Duodenal mucosa (tissue), 2 donors: ENCODE measurements around the gene PRKAB2.
"Not testable (repeated sequence)": the region's sequence is repeated elsewhere in the genome, so short reads cannot be mapped to it uniquely, and the experiment has no call there.

Experiments
- H3K27ac ChIP-seq: one replicate; pipeline ENCODE4 v1.7.0; 2013; ENCODE audit warnings: low read depth, low read length
- H3K27me3 ChIP-seq, 2 donors: one replicate each; pipeline ENCODE4 v1.7.0; 2013; ENCODE audit warnings: low read length in 2 of 2, control low read depth in 1 of 2; ENCODE audit not compliant: insufficient read depth in 2 of 2, control insufficient read depth in 1 of 2
- H3K36me3 ChIP-seq, 2 donors: one replicate each; pipeline ENCODE4 v1.7.0; 2013; ENCODE audit warnings: low read length in 2 of 2, control low read depth in 1 of 2; ENCODE audit not compliant: insufficient read depth in 2 of 2, control insufficient read depth in 1 of 2
- H3K4me1 ChIP-seq, 2 donors: one replicate each; pipeline ENCODE4 v1.7.0; 2013; ENCODE audit warnings: low read length in 2 of 2, control low read depth in 1 of 2; ENCODE audit not compliant: insufficient read depth in 2 of 2, control insufficient read depth in 1 of 2
- H3K4me3 ChIP-seq, 2 donors: one replicate each; pipeline ENCODE4 v1.7.0; 2013; ENCODE audit warnings: low read length in 2 of 2, low read depth in 1 of 2
- H3K9ac ChIP-seq, 2 donors: one replicate each; pipeline ENCODE4 v1.7.0; 2013; ENCODE audit warnings: low read length in 2 of 2, low read depth in 1 of 2
- H3K9me3 ChIP-seq, 2 donors: one replicate each; pipeline ENCODE4 v1.7.0; 2013; ENCODE audit warnings: low read length in 2 of 2, control low read depth in 1 of 2; ENCODE audit not compliant: control insufficient read depth in 1 of 2

PRKAB2 gene

DNA sequence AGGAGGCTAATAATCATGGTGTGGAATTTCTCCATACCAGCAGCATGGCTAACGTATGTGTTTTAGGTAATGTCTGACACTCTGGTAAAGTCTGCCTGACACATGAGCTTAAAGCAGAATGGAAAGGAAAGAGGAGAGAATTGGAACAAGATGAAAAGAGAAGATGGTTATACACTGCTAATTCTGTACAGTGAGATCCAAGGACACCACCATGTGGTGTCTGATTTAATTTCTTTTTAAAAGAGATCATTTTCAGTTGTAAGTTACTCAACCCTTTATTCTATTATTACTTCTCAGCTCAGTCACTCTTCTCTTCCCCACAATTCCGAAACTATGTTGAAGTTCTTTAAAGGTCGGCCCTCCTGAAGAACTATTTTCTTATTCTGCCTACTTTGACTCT, 15.6 kb downstream of the PRKAB2 start:
- H3K9me3 ChIP-seq, result no peaks in the 10 kb centered on the region
- no peaks in the 10 kb centered on the region for H3K27me3 ChIP-seq
- no peak overlapping the region for H3K9ac ChIP-seq
- peaks cover 43 to 64% of the 10 kb centered on the region in 2 donors for H3K36me3 ChIP-seq
- H3K27ac ChIP-seq, result no peak overlapping the region
- H3K4me3 ChIP-seq, result no peak overlapping the region
- H3K4me1 ChIP-seq, result no peaks in the 10 kb centered on the region

GRCh38 chr1:147152772-147153171, 19.5 kb downstream of the PRKAB2 start:
- Histone ChIP-seq H3K27me3 (no peaks in the 10 kb centered on the region), H3K4me1 (no peaks in the 10 kb centered on the region), H3K36me3 (peaks cover 13 to 26% of the 10 kb centered on the region in 2 donors), H3K9me3 (no peaks in the 10 kb centered on the region), H3K9ac (no peak overlapping the region), H3K27ac (no peak overlapping the region), H3K4me3 (no peak overlapping the region)

DNA sequence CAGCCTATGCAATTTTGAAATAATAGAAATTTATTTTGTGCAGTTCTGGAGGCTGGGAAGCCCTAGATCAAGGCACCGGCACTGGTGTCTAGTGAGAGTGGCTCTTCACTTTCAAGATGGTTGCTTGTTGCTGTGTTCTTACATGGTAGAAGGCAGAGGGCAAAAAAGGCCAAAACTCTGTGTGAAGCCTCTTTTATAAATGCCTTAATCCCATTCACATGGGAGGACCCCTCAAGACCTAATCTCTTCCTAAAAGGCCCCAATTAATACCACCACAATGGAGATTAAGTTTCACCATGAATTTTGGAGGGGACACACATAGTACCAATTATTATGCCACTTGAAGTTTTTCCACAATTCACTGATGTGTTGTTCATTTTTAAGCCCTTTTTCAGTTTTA, 21.0 kb downstream of the PRKAB2 start:
- H3K4me3 ChIP-seq, result no peak overlapping the region
- no peaks in the 10 kb centered on the region for H3K4me1 ChIP-seq
- no peak overlapping the region for H3K27ac ChIP-seq
- no peaks in the 10 kb centered on the region for H3K27me3 ChIP-seq
- no peaks in the 10 kb centered on the region for H3K9me3 ChIP-seq
- peaks cover 6 to 20% of the 10 kb centered on the region in 2 donors for H3K36me3 ChIP-seq
- H3K9ac ChIP-seq, result no peak overlapping the region

- H3K4me3 ChIP-seq, result no peak overlapping the region
- H3K4me1 ChIP-seq, result no peaks in the 10 kb centered on the region
- no peaks in the 10 kb centered on the region for H3K36me3 ChIP-seq
- H3K9ac ChIP-seq, result no peak overlapping the region
- H3K9me3 ChIP-seq, result no peaks in the 10 kb centered on the region
- no peak overlapping the region for H3K27ac ChIP-seq
- no peaks in the 10 kb centered on the region for H3K27me3 ChIP-seq
These were observed 29.4 kb downstream of the PRKAB2 start for GRCh38 chr1:147142886-147143285.

DNA sequence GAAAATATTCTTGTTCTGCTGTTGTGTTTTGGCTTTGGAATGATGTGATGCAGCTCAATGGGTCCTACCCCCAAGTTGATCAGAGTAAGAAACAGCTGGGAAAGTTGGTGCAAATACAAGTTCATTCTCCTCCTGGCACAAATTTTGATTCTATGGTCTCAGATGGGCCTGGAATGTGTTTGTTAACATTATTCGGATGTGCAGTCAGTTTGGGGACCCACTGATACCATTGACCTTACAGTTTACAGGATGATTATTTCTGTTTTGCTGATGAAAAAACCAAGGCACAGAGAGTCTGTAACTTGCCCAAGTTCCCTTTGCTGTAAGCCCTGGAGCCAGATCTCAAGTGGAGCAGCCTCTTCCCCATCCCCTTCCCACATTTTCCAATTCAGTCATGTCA, 41.5 kb downstream of the PRKAB2 start:
- H3K9me3 ChIP-seq, H3K27me3 ChIP-seq, H3K27ac ChIP-seq, H3K4me1 ChIP-seq, H3K36me3 ChIP-seq, H3K4me3 ChIP-seq, H3K9ac ChIP-seq: not testable (repeated sequence)

DNA sequence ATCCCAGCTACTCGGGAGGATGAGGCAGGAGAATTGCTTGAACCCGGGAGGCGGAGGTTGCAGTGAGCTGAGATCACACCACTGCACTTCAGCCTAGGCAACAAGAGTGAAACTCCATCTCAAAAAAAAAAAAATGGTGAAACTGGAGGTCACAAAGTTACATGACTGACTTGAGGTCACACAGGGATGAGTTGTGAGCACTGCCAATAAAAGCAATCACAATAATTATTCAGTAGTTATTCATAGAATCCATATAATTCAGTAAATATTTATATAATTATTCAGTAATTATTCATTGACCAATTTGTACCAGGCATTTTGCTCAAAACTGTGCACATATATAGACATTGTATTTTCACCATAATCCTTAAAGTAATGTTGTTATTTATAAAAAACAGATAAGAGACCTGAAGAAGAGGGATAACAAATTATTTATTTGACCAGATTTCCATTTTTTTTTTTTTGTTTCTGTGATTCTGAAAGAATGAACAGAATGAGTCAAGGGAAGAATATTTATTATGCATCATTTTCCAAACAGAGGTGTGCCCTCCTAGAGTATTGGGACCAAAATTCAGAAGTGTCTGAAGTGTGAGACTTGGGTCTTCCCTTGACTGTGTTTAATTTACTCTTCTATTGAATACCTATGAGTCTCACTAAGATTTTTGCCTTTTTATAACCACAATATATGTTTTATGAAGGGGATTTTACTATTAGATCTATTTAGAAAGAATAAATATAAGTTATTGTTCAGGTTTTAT, 43.0 kb downstream of the PRKAB2 start:
- H3K4me1 ChIP-seq, result no peaks in the 10 kb centered on the region
- H3K9ac ChIP-seq, result no peak overlapping the region
- no peak overlapping the region for H3K27ac ChIP-seq
- no peaks in the 10 kb centered on the region for H3K36me3 ChIP-seq
- no peaks in the 10 kb centered on the region for H3K27me3 ChIP-seq
- no peaks in the 10 kb centered on the region for H3K9me3 ChIP-seq
- H3K4me3 ChIP-seq, result no peak overlapping the region

GRCh38 chr1:147124266-147124665, 48.0 kb downstream of the PRKAB2 start:
- Histone ChIP-seq H3K27me3 (no peaks in the 10 kb centered on the region), H3K4me3 (no peak overlapping the region), H3K4me1 (no peaks in the 10 kb centered on the region), H3K9me3 (no peaks in the 10 kb centered on the region), H3K27ac (no peak overlapping the region), H3K36me3 (no peaks in the 10 kb centered on the region), H3K9ac (no peak overlapping the region)

DNA sequence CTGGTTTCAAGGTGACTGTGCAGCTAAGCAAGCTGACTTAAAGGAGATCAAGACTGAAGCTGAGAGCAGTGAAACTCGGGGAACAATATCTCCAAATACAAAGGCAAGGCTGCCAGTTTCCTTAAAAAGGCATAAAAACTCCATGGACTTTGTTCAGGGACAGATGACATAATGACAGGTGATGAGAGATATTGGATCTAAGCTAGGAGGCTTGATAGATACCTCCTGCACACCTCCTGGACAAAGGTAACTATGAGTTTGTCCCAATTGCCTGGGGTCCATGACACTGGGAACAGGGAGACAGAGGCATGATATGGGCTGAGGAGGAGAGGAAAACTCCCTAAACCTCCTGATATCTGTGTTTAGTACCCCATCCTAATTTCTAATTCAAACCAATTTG, 55.2 kb downstream of the PRKAB2 start:
- H3K27ac ChIP-seq, result no peak overlapping the region
- H3K27me3 ChIP-seq, result peaks cover 0 to 4% of the 10 kb centered on the region in 2 donors
- no peak overlapping the region for H3K4me3 ChIP-seq
- H3K9ac ChIP-seq, result no peak overlapping the region
- H3K36me3 ChIP-seq, result no peaks in the 10 kb centered on the region
- no peaks in the 10 kb centered on the region for H3K9me3 ChIP-seq
- H3K4me1 ChIP-seq, result no peaks in the 10 kb centered on the region

DNA sequence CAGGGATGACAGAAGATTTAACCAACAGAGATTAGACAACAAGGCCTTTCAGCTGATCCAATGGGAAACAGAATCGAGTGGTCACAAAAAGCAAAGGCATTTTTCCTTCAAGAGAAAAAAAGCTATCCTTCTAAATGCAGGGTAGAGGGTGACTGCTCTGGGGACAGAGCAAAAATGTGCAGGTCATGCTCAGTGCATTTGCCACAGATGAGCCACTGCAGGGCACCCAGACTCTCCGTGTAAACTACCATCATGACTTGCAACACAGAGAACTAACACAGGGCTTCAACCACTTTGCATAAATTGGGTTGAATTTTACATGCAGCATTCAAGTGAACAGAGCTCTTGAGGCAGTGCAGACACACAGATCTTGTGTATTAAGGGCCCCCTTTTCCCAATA, 56.8 kb downstream of the PRKAB2 start:
- H3K36me3 ChIP-seq, result no peaks in the 10 kb centered on the region
- H3K9ac ChIP-seq, result no peak overlapping the region
- H3K27ac ChIP-seq, result no peak overlapping the region
- H3K4me1 ChIP-seq, result no peaks in the 10 kb centered on the region
- peaks cover 0 to 4% of the 10 kb centered on the region in 2 donors for H3K27me3 ChIP-seq
- no peaks in the 10 kb centered on the region for H3K9me3 ChIP-seq
- no peak overlapping the region for H3K4me3 ChIP-seq

DNA sequence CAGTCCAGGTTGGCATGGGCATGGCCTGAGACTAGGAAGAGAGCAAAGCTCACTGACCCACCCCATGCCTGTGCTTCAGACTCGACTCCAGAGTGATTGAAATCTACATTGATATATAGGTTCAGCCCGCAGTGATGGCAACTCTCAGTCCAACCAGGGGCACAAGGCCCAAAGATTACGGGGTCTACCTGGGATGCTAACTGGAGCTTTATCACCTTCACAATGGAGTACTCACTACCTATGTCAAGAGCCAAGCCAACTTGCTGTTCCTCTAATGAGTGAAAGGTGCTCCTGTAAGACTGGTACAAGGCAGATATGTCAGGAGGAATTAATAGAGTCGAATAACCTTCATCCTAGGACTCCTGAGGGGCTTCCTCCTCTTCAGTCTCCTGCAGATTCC, 57.2 kb downstream of the PRKAB2 start:
- not testable (repeated sequence) for H3K4me1 ChIP-seq, H3K27me3 ChIP-seq, H3K27ac ChIP-seq

DNA sequence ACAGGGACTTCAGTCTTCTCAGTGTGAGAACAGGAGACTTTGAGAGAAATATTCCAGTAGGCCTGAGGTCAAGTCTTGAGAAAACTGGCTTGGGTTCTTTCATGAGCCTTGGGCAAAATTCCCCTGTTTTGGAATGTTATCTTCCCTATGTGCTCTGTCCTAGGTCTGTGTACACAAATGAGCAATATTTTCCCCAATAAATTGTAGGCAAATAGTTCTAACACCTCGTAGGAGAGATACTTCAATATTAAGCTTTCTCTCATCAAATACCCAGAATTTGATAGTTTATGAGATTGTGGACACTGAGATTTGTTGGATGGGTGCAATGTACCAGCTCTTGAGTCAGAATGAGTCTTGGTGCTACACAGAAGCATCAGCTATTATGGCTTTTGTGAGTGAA, 57.9 kb downstream of the PRKAB2 start:
- not testable (repeated sequence) for H3K4me3 ChIP-seq, H3K9me3 ChIP-seq, H3K4me1 ChIP-seq, H3K27ac ChIP-seq, H3K36me3 ChIP-seq, H3K27me3 ChIP-seq, H3K9ac ChIP-seq

More for the DNA sequence above, 57.2 kb downstream of the PRKAB2 start:
- not testable (repeated sequence) for H3K9ac ChIP-seq, H3K4me3 ChIP-seq, H3K9me3 ChIP-seq, H3K36me3 ChIP-seq
